ENCODE data around the gene DDO.
"Not testable (repeated sequence)": the region's sequence is repeated elsewhere in the genome, so short reads cannot be mapped to it uniquely, and the experiment has no call there.

The DDO gene

DNA sequence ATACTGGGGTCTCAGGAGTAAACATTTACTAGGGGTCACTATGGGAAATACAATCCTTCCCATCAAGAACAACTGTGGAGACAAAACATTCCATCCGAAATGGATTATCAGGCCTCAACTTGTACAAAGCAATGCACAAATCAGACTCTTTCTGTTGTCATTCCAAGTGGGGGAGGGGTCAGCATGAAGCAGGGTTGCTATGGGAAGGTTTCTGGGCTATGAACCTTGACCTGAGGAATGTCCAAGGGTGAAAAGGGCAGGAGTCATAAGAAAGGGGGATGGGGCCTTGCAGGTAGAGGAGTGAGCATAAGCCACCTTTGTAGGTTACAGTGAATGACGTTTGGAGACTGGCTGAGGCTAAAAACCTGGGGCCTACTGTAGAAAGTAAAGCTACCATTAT is 60.4 kb downstream of the DDO start:
- TF ChIP-seq, protein P1, sequence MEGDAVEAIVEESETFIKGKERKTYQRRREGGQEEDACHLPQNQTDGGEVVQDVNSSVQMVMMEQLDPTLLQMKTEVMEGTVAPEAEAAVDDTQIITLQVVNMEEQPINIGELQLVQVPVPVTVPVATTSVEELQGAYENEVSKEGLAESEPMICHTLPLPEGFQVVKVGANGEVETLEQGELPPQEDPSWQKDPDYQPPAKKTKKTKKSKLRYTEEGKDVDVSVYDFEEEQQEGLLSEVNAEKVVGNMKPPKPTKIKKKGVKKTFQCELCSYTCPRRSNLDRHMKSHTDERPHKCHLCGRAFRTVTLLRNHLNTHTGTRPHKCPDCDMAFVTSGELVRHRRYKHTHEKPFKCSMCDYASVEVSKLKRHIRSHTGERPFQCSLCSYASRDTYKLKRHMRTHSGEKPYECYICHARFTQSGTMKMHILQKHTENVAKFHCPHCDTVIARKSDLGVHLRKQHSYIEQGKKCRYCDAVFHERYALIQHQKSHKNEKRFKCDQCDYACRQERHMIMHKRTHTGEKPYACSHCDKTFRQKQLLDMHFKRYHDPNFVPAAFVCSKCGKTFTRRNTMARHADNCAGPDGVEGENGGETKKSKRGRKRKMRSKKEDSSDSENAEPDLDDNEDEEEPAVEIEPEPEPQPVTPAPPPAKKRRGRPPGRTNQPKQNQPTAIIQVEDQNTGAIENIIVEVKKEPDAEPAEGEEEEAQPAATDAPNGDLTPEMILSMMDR (IDR thresholded peaks at IDR 0.05), result no peak
- no peak for TF ChIP-seq ZFX (IDR thresholded peaks at IDR 0.05; ENCODE audit: borderline replicate concordance)
- no peak overlapping the region for H3K27ac ChIP-seq

DNA sequence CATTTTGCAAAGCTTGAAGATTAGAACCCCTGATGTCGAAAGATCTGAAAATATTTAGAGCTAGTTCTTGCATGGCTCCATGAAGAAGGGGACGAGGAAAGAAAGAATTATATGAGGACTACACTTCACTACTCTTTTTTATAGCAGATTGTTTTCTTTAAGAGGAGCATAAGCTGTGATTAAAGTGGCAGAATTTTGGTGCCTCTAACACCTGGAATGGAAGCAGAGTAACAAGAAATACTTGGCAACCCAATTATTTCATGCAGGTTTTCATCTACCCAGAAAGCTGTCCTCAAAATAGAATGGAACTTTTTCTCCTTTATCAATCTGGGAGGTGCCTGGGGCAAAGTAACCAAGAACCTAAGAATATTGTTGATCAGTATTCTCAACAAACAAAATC is 61.2 kb downstream of the DDO start:
- no peak for TF ChIP-seq ZFX (IDR thresholded peaks at IDR 0.05; ENCODE audit: borderline replicate concordance)
- TF ChIP-seq, protein P1 (IDR thresholded peaks at IDR 0.05), result no peak
- no peak overlapping the region for H3K27ac ChIP-seq

DNA sequence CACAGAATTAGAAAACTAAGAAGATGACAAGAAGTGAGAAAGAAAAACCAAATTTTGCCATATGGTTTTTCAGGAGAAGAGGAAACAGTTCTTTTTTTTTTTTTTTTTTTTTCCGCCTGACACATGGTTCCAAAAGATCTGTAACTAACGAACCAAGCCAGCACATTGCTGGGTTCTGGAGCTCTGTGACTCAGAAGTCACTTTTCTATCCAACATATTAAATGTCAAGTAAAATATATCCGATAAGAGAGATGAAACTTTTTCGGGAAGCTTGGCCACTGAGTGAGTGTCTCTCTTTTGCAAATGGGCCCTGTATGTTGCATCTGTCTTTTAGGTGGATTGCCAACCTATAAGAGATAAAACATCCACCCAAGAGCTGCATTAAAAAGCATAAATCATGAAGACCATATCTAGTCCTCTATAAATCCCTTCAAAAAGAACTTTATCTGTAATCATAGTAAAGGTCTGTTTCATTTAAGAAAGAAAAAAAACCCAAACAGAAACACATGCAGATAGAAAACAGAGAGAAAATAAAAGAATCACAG is 61.8 kb downstream of the DDO start:
- no peak overlapping the region for H3K27ac ChIP-seq
- TF ChIP-seq, protein P1 (IDR thresholded peaks at IDR 0.05), result no peak
- no peak for TF ChIP-seq ZFX (IDR thresholded peaks at IDR 0.05; ENCODE audit: borderline replicate concordance)

DNA sequence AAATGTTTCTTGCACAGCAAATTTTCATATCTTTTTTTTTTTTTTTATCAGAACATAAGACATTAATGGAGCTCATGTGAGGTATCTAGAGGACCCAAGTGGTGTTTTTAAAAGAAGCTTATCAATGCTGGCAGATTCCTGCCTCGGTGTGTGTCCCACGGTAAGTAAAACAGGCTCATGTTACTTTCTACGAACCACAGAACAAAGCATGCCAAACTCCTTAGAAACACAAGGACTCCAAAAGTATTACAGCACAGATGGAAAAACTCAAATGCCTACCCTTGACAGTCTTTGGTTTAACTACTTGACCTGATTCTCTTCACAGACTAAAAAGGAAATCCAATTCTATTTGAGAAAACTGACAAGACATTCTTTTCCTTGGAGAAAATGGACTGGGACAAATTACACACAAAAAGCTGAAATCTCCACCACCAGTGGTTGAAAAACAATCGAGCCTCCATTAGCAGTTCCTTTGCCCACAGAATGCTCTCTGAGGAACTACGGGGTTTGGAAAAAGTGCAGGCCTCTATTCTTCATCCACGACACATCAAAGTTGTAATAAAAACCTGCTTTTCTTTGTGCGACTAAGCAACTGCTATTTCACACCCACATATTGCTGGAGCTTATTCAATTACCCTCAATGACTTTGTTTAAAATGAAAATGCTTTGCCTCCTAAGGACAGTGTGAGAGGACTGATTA is 62.7 kb downstream of the DDO start:
- TF ChIP-seq ZFX (IDR thresholded peaks at IDR 0.05; ENCODE audit: borderline replicate concordance), result no peak
- TF ChIP-seq, protein P1 (IDR thresholded peaks at IDR 0.05), result no peak
- H3K27ac ChIP-seq, result no peak overlapping the region

DNA sequence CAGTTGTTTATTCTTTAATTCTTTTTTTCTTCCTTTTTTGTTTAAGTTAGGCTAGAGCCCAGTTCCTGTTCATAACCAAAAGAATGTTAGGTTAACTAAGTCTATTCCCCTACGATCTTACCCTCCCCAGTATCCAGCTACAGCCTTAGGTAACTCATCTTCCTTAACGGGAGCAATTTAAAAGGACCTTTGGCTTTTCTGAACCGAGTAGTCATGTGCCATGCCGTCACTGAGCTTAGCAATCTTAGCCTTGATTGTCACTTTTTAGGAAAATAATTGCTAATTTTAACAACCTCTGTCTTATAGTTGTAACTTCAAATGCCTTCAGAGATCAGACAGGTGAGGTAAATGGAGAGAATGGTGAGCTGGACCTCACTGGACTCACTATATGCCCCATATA is 63.4 kb downstream of the DDO start:
- no peak overlapping the region for H3K27ac ChIP-seq
- TF ChIP-seq, protein P1 (IDR thresholded peaks at IDR 0.05), result no peak
- no peak for TF ChIP-seq ZFX (IDR thresholded peaks at IDR 0.05; ENCODE audit: borderline replicate concordance)

DNA sequence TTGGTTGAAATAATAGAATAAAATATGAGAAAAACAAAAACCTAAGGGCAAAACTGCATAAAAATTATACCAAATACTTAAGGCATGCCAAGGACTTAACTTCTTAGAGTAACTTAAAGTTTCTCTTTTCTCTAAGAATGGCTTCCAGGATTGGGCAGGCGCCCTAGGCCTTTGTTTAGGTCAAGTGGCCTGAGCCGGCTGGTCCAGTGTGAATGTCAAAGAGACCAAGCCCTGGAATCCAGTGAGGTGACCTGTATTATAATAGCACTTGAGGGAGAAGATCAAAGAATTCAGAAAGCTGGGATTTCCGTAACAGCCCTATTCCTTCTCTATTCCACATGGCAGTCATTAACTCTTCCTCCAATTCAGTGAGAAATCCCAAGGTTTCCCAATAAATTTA is 63.8 kb downstream of the DDO start:
- no peak for TF ChIP-seq ZFX (IDR thresholded peaks at IDR 0.05; ENCODE audit: borderline replicate concordance)
- TF ChIP-seq, protein P1 (IDR thresholded peaks at IDR 0.05), result no peak
- H3K27ac ChIP-seq, result no peak overlapping the region

DNA sequence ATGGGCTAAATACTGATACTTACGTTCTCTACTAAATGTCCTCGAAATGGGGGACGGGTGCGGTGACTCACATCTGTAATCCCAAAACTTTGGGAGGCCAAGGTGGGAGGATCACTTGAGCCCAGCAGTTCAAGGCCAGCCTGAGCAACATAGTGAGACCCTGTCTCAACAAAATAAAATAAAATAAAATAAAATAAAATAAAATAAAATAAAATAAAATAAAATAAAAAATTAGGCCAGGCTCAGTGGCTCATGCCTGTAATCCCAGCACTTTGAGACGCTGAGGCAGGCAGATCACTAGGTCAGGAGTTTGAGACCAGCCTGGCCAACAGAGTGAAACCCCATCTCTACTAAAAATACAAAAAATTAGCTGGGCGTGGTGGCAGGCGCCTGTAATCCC is 64.8 kb downstream of the DDO start:
- H3K27ac ChIP-seq, result not testable (repeated sequence)
